ENCODE measurements around the gene STRA8.

GRCh38 chr7:135260470-135260869 lies 26.8 kb downstream of the STRA8 start:
- TF ChIP-seq CTCF (IDR thresholded peaks at IDR 0.05) (no peak), POLR2A (IDR thresholded peaks at IDR 0.05) (no peak)
